GM19468 (cell line): ENCODE measurements around the gene CYTIP.
"Not testable (repeated sequence)": the region's sequence is repeated elsewhere in the genome, so short reads cannot be mapped to it uniquely, and the experiment has no call there.

Source experiments
- ATAC-seq: cut with Tn5 transposase; IDR thresholded peaks from one replicate; pipeline ENCODE4 v1.9.1; 2021; ENCODE audit warnings: mild to moderate bottlenecking, moderate library complexity, moderate number of reproducible peaks; ENCODE audit not compliant: unreplicated experiment; ENCODE audit errors: extremely low read depth

Gene CYTIP

GRCh38 chr2:157386747-157387146, 57.1 kb downstream of the CYTIP start:
- ATAC-seq = no peak

DNA sequence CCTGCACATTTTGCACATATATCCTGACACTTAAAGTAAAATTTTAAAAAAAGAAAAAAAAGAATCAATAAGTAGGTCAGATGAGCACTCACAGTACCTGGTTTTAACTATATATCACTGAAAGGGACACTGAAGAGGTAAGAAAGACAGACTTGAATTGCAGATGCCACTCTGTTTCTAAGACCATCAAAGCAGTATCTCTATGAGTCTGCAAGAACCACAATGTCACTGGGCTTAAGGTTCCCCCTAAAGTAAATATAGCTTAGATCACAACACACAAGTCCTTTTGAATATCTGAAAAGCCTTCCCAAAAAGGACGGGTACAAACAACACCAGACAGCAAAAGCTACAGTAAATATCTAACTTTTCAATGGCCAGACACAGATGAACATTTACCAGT, 57.6 kb downstream of the CYTIP start:
- ATAC-seq = no peak

GRCh38 chr2:157377861-157378260, 66.0 kb downstream of the CYTIP start:
- no peak for ATAC-seq

DNA sequence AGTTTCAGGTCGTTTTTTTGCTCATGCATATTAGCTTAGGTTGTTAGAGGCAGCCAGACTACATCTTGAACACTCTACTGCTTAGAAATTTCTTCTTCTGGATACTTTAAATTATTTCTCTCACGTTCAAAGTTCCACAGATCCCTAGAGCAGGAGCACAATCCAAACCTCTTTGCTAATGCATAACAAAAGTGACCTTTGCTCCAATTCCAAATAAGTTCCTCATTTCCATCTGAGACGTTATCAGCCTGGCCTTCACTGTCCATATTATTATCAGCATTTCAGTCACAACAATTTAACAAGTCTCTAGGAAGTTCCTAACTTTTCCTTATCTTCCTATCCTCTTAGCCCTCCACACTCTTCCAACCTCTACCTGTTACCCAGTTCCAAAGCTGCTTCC, 67.8 kb downstream of the CYTIP start:
- no peak for ATAC-seq

DNA sequence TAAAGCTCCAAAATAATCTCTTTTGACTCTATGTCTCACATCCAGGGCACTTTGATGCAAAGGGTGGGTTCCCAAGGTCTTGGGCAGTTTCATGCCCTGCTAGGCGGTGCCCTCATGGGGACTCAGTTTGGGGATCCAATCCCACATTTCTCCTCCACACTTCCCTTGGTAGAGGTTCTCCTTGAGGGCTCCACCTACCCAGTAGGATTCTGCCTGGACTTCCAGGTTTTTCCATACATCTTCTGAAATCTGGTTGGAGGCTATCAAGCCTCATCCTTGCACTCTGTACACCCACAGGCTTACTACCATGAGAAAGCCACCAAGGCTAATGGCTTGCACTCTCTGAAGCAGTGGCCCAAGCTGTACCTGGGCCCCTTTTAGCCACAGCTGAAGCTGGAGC, 68.5 kb downstream of the CYTIP start:
- ATAC-seq = no peak

GRCh38 chr2:157368508-157368907, 75.4 kb downstream of the CYTIP start:
- not testable (repeated sequence) for ATAC-seq

- ATAC-seq = no peak
Measured at GRCh38 chr2:157367704-157368103, 76.2 kb downstream of the CYTIP start.
